K562 (cell line): ENCODE data around the gene SCO1.

Experiments
- DIDO1 ChIP-seq: fragments of 450-650 bp; IDR thresholded peaks from 2 replicates; pipeline ENCODE4 v1.6.1; 2016; ENCODE audit warnings: low read depth, missing biosample characterization, missing genetic modification characterization
- JUNB ChIP-seq: fragments of 450-650 bp; formaldehyde crosslinking; conservative IDR thresholded peaks from 2 replicates; pipeline ENCODE4 v1.4.0; 2020; ENCODE audit warnings: mild to moderate bottlenecking
- MTA3 ChIP-seq: fragments of 450-650 bp; formaldehyde crosslinking; IDR thresholded peaks from 2 replicates; pipeline ENCODE4 v1.6.1; 2017; ENCODE audit warnings: mild to moderate bottlenecking, borderline replicate concordance
- POLR2A ChIP-seq: fragments of 450-650 bp; conservative IDR thresholded peaks from 2 replicates; pipeline ENCODE4 v1.6.1; 2016
- SRSF1 ChIP-seq: fragments of 200-400 bp; formaldehyde crosslinking; IDR thresholded peaks from 2 replicates; pipeline ENCODE4 v1.6.1; 2017; ENCODE audit warnings: mild to moderate bottlenecking, low read depth, low read length, moderate library complexity

DNA sequence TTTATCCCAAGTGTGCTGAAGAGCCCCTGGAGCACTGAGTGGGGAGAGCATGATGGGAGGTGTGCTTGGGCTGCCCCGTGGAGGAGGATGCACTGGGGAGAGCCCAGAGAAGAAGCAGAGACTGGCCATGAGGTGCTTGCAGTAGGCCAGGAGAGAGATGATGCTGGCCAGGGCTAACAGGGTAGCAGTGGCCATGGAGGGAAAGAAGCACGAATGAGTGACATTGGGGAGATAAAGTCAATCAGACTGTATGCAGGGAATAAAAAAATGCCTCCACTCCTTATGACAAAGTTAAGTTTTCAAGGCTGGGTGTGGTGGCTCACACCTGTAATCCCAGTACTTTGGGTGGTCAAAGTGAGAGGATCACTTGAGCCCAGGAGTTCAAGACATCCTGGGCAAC is 37.9 kb upstream of the SCO1 start:
- TF ChIP-seq MTA3 (no peak), SRSF1 (no peak), POLR2A (no peak), JUNB (CRISPR knock-in tag) (no peak), DIDO1 (tag) (no peak)
